Measurements from ENCODE around the gene SLC41A3. TPM values are rescaled to one million over a fixed set of nuclear protein-coding genes. Genes with fewer than 3 reads are reported as not detected.

The SLC41A3 gene
- total RNA-seq, 1 donor from 2014 or later, result 17.9 TPM

DNA sequence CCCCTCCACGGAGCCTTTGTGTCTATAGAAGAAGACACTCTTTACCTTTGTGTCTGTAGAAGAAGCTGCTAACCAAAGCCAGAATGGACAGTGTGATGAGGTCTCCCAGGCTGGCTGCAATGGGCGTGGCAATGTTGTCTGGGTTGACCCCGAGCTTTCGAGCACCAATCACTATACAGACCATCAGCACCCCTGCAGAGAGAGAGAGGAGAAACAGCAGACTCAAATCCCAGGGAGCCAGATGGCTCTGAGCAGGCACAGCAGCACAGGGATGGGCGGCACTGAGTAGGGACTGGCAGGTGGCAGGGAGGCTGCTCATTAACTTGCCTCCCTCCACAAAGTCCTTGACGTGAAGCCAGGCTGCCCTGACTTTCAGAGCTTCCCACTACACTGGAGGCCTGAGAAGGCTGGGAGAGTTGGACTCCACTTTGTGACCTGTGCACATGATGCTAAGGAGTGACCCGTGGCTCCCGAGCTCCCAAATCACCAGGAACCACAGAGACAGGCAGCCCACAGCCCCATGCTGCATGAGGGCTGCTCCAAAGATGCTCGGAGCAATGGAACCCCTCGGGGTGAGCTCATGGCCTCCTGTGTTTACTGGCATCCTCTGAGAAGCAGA, 61.1 kb downstream of the SLC41A3 start:
- DNase-seq, result peak; percentile 34
- Mint-ChIP-seq H3K9me3 (peaks cover 7% of the 10 kb centered on the region), H3K27me3 (no peaks in the 10 kb centered on the region), H3K4me1 (peaks cover 6% of the 10 kb centered on the region), H3K4me3 (no peak overlapping the region), H3K36me3 (ENCODE audit: low read depth) (peaks cover 7% of the 10 kb centered on the region), H3K27ac (no peak overlapping the region)
- intact Hi-C loops (cut with micrococcal nuclease), result no loop called here

DNA sequence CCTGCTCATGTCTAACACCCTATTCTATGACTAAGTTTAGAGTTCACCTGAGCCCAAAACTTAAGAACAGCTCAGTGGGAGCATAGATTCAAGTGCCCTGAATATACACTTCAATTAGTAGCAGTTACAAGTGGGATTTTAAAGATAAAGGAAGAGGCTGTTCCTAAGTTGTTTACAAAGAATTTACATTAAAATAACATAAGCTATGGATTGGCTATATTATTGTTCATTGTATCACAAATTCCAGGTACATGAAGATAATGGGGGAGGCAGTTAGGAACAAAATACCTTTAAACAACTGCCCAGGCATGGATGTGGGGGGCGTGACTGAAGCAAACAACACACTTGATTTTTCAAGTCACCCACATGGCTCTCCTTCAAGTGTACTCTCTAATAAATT, 62.2 kb downstream of the SLC41A3 start:
- intact Hi-C loops (cut with micrococcal nuclease), result no loop called here
- Mint-ChIP-seq H3K4me1 (peaks cover 6% of the 10 kb centered on the region), H3K9me3 (no peaks in the 10 kb centered on the region), H3K27ac (no peak overlapping the region), H3K27me3 (no peaks in the 10 kb centered on the region), H3K4me3 (no peak overlapping the region), H3K36me3 (ENCODE audit: low read depth) (no peaks in the 10 kb centered on the region)
- no peak for DNase-seq

DNA sequence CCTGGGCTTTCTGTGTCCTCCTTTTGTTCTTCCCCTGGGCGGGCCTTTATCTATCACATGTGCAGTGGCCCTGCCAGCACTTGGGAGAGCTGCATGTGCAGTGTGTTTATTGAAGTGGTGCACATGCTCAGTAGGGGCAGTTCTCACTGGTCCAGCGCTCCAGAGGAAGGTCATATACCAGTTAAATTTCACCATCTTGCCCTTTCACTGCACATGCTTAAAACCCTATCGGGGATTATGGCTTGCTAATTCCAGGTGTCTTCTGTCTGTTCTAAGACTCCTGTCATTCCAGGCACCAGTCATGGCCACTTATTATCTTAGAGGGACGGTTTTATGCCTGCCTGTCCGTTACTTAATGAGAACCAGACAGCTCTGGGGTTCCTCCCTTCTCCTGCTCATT, 62.7 kb downstream of the SLC41A3 start:
- no peak for DNase-seq
- Mint-ChIP-seq H3K4me3 (no peak overlapping the region), H3K27me3 (no peaks in the 10 kb centered on the region), H3K36me3 (ENCODE audit: low read depth) (no peaks in the 10 kb centered on the region), H3K4me1 (peaks cover 2% of the 10 kb centered on the region), H3K27ac (no peak overlapping the region), H3K9me3 (no peaks in the 10 kb centered on the region)
- intact Hi-C loops (cut with micrococcal nuclease), result no loop called here

DNA sequence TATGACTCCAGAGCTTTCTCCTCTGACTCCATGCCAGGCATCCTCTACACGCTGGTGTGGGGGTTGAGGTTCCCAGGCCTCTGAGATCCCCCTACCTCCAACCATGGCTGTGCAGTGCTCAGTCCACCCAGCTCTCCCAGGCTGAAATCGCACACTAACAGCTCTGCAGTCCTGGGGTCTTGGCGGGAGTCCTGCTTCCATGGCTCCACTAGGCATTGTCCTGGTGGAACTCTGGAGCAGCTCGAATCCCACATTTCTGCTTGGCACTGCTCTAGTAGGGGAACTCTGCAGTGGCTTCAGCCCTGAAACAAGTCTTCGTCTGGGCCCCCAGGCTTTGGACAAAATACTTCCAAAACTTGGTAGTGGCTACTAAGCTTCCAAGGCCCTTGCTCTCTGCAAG, 64.2 kb downstream of the SLC41A3 start:
- Mint-ChIP-seq H3K9me3 (no peaks in the 10 kb centered on the region), H3K36me3 (ENCODE audit: low read depth) (no peaks in the 10 kb centered on the region), H3K4me3 (no peak overlapping the region), H3K27ac (no peak overlapping the region), H3K27me3 (no peaks in the 10 kb centered on the region), H3K4me1 (no peaks in the 10 kb centered on the region)
- no peak for DNase-seq
- intact Hi-C loops (cut with micrococcal nuclease), result no loop called here

DNA sequence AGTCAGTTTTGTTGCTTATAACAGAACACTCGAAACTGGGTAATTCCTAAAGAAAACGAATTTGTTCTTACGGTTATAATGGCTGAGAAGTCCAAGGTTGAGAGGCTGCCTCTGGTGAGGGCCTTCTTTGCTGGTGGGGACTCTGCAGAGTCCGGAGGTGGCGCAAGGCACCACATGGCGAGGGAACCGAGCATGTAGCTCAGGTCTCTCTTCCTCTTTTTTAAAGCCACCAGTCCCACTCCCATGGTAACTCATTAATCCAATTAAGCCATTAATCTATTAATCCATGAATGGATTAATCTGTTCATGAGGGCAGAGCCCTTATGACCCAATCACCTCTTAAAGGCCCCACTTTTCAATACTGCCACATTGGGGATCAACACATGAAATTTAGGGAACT, 64.9 kb downstream of the SLC41A3 start:
- Mint-ChIP-seq H3K36me3 (ENCODE audit: low read depth) (no peaks in the 10 kb centered on the region), H3K27ac (no peak overlapping the region), H3K4me3 (no peak overlapping the region), H3K4me1 (no peaks in the 10 kb centered on the region), H3K27me3 (no peaks in the 10 kb centered on the region), H3K9me3 (no peaks in the 10 kb centered on the region)
- DNase-seq, result no peak
- intact Hi-C loops (cut with micrococcal nuclease), result no loop called here

DNA sequence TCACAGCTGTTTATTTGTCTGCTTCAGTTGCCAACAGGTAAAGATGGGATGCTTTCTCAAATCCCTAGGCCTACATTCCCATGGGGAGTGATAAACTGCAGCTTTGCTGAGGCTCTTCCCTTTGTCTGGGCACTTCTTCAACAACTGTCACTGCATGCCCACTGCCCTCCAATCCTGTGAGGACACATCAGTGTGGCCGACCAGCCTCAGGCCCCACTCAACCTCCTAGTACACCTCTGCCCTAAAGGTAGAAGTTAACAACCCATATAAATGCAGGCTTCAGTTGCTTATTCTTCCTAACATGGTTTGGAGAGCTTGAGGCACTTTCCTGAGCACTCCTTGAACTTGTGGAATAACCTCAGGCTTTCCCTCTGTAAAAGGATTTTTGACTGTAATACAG, 65.4 kb downstream of the SLC41A3 start:
- no peak overlapping the region for H3K4me3 Mint-ChIP-seq
- H3K9me3 Mint-ChIP-seq, result no peaks in the 10 kb centered on the region
- DNase-seq, result no peak
- no peaks in the 10 kb centered on the region for H3K27me3 Mint-ChIP-seq
- no peaks in the 10 kb centered on the region for H3K36me3 Mint-ChIP-seq (ENCODE audit: low read depth)
- intact Hi-C loops (cut with micrococcal nuclease), result no loop called here
- H3K27ac Mint-ChIP-seq, result no peak overlapping the region
- H3K4me1 Mint-ChIP-seq, result no peaks in the 10 kb centered on the region

DNA sequence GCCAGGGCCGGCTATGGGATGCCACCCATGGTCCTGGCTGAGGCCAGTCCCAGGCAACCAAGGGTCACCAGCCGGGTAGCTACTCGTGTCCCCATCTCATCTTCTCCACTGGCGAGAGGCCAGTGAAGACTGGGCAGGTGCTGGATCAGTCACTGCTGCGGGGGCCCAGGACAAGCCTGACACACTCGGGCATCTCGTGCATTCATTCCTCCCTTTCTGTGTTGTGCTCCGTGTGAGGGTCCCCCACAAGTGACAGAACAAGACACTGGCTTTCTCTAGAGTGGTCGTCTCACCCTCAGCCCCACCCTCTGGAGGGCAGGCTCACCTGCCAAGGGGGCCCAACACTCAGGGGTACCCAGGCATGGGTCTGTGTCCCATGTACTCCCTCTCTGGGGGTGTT, 66.6 kb downstream of the SLC41A3 start:
- Mint-ChIP-seq H3K27ac (no peak overlapping the region), H3K36me3 (ENCODE audit: low read depth) (no peaks in the 10 kb centered on the region), H3K27me3 (no peaks in the 10 kb centered on the region), H3K4me3 (no peak overlapping the region), H3K4me1 (no peaks in the 10 kb centered on the region), H3K9me3 (no peaks in the 10 kb centered on the region)
- intact Hi-C loops (cut with micrococcal nuclease), result no loop called here
- DNase-seq, result no peak

DNA sequence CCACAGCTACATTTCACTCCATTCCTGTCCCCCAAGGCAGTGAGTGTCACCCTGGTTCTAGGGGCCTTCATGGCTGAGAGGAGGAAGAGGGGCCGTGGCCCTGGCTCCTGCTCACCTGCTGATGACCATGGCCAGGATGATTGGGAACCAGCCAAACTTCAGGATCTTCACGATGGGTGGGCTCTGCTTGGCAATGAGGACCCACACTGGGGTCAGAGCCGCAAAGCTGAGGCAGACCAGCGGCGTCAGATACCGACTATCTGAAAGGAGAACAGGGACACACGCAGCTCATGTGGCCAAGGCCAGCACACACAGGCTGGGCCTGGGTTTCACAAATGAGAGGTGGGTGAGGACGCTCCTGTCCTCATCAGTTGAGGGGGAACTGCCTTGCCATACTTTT, 67.3 kb downstream of the SLC41A3 start:
- Mint-ChIP-seq H3K27ac (no peak overlapping the region), H3K9me3 (no peaks in the 10 kb centered on the region), H3K4me1 (no peaks in the 10 kb centered on the region), H3K27me3 (no peaks in the 10 kb centered on the region), H3K4me3 (no peak overlapping the region), H3K36me3 (ENCODE audit: low read depth) (no peaks in the 10 kb centered on the region)
- intact Hi-C loops (cut with micrococcal nuclease), result no loop called here
- no peak for DNase-seq

DNA sequence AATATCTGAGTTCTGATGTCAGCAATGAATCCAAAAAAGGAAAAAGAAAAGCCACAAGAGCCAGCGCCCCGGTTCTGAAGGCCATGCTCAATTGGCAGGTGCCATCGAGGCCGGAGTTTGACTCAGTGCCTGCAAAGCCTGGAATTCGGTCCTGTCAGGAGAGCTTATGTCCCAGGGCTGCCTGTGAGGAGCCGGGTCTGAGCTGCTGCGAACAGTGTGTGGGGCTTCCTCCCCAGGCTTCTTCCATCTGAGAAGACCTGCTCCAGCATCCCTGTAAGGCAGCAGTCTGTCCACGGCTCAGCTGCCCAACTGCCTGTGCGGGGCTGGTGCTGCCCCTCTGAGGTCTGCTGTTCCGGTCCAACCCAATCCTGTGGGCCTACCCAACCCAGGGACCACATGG, 68.8 kb downstream of the SLC41A3 start:
- Mint-ChIP-seq H3K4me1 (no peaks in the 10 kb centered on the region), H3K4me3 (no peak overlapping the region), H3K27me3 (no peaks in the 10 kb centered on the region), H3K36me3 (ENCODE audit: low read depth) (no peaks in the 10 kb centered on the region), H3K27ac (no peak overlapping the region), H3K9me3 (no peaks in the 10 kb centered on the region)
- intact Hi-C loops (cut with micrococcal nuclease), result no loop called here
- DNase-seq, result no peak

DNA sequence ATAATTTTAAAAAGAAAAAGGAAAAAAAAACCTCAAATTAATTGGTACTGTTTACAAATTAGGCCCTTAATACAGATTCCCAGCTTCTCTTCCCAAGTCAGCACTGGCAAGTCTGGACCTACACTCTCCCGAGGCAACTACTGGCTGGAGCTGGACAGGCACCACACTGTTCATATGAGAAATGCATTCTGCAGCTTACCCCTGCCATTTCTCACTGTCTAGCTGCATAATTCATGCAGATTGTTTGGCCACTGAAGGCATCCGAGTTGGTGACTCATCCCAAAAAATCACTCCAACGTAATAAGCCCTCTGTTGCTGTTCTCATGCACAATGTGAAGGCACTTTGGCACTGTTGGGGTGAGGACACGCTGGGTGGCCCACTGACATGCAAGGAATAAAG, 69.7 kb downstream of the SLC41A3 start:
- intact Hi-C loops (cut with micrococcal nuclease), result no loop called here
- Mint-ChIP-seq H3K36me3 (ENCODE audit: low read depth) (no peaks in the 10 kb centered on the region), H3K4me3 (no peak overlapping the region), H3K27ac (no peak overlapping the region), H3K9me3 (no peaks in the 10 kb centered on the region), H3K27me3 (no peaks in the 10 kb centered on the region), H3K4me1 (no peaks in the 10 kb centered on the region)
- no peak for DNase-seq

DNA sequence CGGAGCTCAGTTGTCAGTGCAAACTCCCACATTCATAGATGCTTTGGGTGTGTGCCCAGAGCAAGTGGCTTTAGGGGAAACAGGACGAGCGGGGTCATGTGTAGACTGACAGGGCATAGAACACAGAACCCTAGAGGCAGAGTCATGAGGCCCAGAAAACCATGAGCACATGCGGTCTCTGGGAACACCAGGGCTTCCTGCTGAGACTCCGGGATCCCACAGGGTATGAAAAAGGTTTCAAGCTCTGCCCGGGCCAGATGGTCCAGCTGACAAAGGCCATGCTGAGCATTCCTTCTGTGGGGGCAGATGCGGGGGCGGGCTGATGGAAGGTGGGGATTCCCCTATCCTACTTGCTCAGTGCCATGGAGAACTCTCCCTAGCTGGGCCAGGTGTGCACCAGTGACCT, 70.2 kb downstream of the SLC41A3 start:
- no peak overlapping the region for H3K27ac Mint-ChIP-seq
- no peaks in the 10 kb centered on the region for H3K27me3 Mint-ChIP-seq
- intact Hi-C loops (cut with micrococcal nuclease), result no loop called here
- H3K4me1 Mint-ChIP-seq, result no peaks in the 10 kb centered on the region
- H3K36me3 Mint-ChIP-seq (ENCODE audit: low read depth), result no peaks in the 10 kb centered on the region
- DNase-seq, result no peak
- no peak overlapping the region for H3K4me3 Mint-ChIP-seq
- no peaks in the 10 kb centered on the region for H3K9me3 Mint-ChIP-seq

DNA sequence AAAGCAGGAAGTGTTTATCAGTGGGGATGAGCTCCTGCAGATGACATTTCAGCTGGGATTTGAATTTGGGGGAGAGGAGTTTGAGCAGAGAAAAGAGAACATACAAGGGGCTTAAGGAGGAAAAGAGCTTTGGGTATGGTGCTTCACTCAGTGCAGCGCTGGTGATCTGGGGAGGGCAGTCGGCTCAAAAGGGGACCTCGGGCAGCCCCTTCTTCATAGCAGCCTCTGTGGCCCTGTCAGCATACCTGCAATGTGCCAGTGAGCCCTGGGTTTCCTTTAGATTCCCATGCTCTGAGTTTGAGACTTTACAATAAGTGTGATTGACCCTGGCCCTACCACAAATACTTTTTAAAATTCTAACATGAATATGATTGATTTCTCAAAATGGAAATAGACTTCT, 74.7 kb downstream of the SLC41A3 start:
- Mint-ChIP-seq H3K9me3 (no peaks in the 10 kb centered on the region), H3K27me3 (no peaks in the 10 kb centered on the region), H3K36me3 (ENCODE audit: low read depth) (peaks cover 3% of the 10 kb centered on the region), H3K4me3 (no peak overlapping the region), H3K4me1 (peaks cover 2% of the 10 kb centered on the region), H3K27ac (no peak overlapping the region)
- intact Hi-C loops (cut with micrococcal nuclease), result no loop called here
- DNase-seq, result no peak

DNA sequence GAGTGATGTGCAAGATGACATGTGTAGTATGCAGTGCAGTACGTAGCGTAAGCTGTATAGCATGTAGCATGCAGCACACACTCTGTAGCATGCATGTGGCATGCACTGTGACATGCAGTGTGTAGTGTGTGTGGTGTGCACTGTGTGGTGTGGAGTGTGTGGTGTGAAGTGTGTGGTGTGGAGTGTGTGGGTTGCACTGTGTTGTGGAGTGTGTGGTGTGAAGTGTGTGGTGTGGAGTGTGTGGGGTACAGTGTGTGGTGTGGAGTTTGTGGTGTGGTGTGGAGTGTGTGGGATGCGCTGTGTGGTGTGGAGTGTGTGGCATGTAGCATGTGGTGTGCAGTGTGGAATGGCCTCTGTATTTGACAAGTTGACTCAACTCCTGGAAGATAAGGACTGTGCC, 75.7 kb downstream of the SLC41A3 start:
- Mint-ChIP-seq H3K27ac (no peak overlapping the region), H3K36me3 (ENCODE audit: low read depth) (peaks cover 3% of the 10 kb centered on the region), H3K4me3 (no peak overlapping the region), H3K4me1 (peaks cover 2% of the 10 kb centered on the region), H3K27me3 (no peaks in the 10 kb centered on the region), H3K9me3 (no peaks in the 10 kb centered on the region)
- intact Hi-C loops (cut with micrococcal nuclease), result no loop called here
- DNase-seq, result no peak

DNA sequence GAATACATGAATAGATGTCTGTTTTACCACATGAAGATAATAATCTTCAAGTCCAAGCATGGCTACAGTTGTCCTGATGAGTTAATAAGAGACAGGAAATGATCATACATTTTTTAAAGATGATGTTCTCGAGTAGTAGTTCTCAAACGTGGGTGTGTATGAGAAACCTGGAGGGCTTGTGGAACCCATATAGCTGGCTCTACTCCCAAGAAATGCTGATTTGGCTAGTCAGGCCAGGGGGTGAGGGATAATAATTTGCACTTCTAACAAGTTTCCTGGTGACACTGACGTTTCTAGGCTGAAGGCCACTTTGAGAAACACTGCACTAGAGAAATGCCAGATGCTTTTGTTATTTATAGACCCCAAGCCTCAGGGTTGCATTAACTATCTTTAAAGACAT, 78.0 kb downstream of the SLC41A3 start:
- Mint-ChIP-seq H3K36me3 (ENCODE audit: low read depth) (peaks cover 3% of the 10 kb centered on the region), H3K27ac (no peak overlapping the region), H3K27me3 (peaks cover 2% of the 10 kb centered on the region), H3K4me1 (peaks cover 2% of the 10 kb centered on the region), H3K9me3 (peaks cover 6% of the 10 kb centered on the region), H3K4me3 (no peak overlapping the region)
- intact Hi-C loops (cut with micrococcal nuclease), result no loop called here
- no peak for DNase-seq

DNA sequence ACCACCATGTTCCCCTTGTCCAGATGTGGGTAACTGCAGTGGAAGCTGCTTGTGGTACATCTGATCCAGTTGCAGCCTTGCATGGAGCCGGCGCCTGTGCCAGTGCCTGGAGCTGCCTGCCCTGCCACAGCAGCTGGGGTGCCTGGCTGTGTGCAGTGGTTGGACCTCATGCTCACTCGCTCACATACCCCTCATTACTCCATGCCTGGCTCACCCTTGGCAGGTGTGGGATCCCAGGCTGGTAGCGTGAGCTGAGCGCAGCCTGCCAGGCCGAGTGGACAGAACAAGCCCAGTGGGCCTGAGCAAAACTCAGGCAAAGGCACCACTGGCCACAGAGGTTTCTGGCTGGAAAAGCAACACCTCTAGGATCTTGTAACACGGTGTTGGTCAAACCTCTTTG, 79.2 kb downstream of the SLC41A3 start:
- Mint-ChIP-seq H3K27ac (no peak overlapping the region), H3K36me3 (ENCODE audit: low read depth) (peaks cover 3% of the 10 kb centered on the region), H3K9me3 (peaks cover 13% of the 10 kb centered on the region), H3K27me3 (peaks cover 7% of the 10 kb centered on the region), H3K4me3 (no peak overlapping the region), H3K4me1 (peaks cover 2% of the 10 kb centered on the region)
- DNase-seq, result no peak
- intact Hi-C loops (cut with micrococcal nuclease), result no loop called here
